ENCODE results near the gene SHROOM2. TPM values are rescaled to one million over a fixed set of nuclear protein-coding genes. Genes with fewer than 3 reads are reported as not detected.

The SHROOM2 gene
- total and polyA plus RNA-seq, 2 donors (not counting 1 experiment from before 2014, with no cell fraction given): under 0.01 to 6.3 TPM

- no peaks in the 10 kb centered on the region for H3K36me3 ChIP-seq (ENCODE audit: control insufficient read depth, insufficient read depth, low read length)
- peaks cover 4% of the 10 kb centered on the region for H3K4me1 ChIP-seq (ENCODE audit: control insufficient read depth, extremely low read depth, insufficient read depth, low read length)
- no peaks in the 10 kb centered on the region for H4K20me1 ChIP-seq (ENCODE audit: control insufficient read depth, extremely low read depth, insufficient read depth, low read length)
- H3K9me3 ChIP-seq (ENCODE audit: control insufficient read depth, insufficient read depth, low read depth, low read length): no peaks in the 10 kb centered on the region
- no peak overlapping the region for H3K27ac ChIP-seq (ENCODE audit: insufficient read depth, low read length)
- peak overlapping the region; percentile 14 for H2AFZ ChIP-seq (ENCODE audit: low read length)
- H3K9ac ChIP-seq (ENCODE audit: insufficient read depth, low read length): no peak overlapping the region
- TF ChIP-seq CTCF (conservative IDR thresholded peaks at IDR 0.05 in 1 of 2, IDR thresholded peaks at IDR 0.05 in 1 of 2; ENCODE audit: low read depth in 1 of 2, low read length in 2 of 2): no peak
- no peak for TF ChIP-seq EZH2 (IDR thresholded peaks at IDR 0.05; ENCODE audit: low read length, missing control alignments)
- H3K79me2 ChIP-seq (ENCODE audit: control insufficient read depth, insufficient read depth, low read length): no peaks in the 10 kb centered on the region
- H3K4me3 ChIP-seq (replicated peaks in 1 of 4; ENCODE audit: control extremely low read depth in 1 of 4, insufficient read depth in 1 of 4, low read depth in 3 of 4, low read length in 4 of 4): peak overlapping the region in 1 of 4 experiments; percentile 45
- no peak overlapping the region for H3K4me2 ChIP-seq (ENCODE audit: extremely low read depth, insufficient read depth, low read length)
- peak; percentile 41 to 66 for DNase-seq (ENCODE audit: low read depth in 2 of 2)
- no peaks in the 10 kb centered on the region for H3K27me3 ChIP-seq (ENCODE audit: control insufficient read depth, insufficient read depth, low read length)
Observed at GRCh38 chrX:9912351-9913145, 126.3 kb downstream of the SHROOM2 start.

- H3K36me3 ChIP-seq (ENCODE audit: control insufficient read depth, insufficient read depth, low read length): no peaks in the 10 kb centered on the region
- TF ChIP-seq CTCF (conservative IDR thresholded peaks at IDR 0.05 in 1 of 2, IDR thresholded peaks at IDR 0.05 in 1 of 2; ENCODE audit: low read depth in 1 of 2, low read length in 2 of 2): no peak
- no peak for TF ChIP-seq EZH2 (IDR thresholded peaks at IDR 0.05; ENCODE audit: low read length, missing control alignments)
- peak overlapping the region in 1 of 4 experiments; percentile 45 for H3K4me3 ChIP-seq (replicated peaks in 1 of 4; ENCODE audit: control extremely low read depth in 1 of 4, insufficient read depth in 1 of 4, low read depth in 3 of 4, low read length in 4 of 4)
- H3K27me3 ChIP-seq (ENCODE audit: control insufficient read depth, insufficient read depth, low read length): no peaks in the 10 kb centered on the region
- no peak overlapping the region for H3K4me2 ChIP-seq (ENCODE audit: extremely low read depth, insufficient read depth, low read length)
- peaks cover 4% of the 10 kb centered on the region for H3K4me1 ChIP-seq (ENCODE audit: control insufficient read depth, extremely low read depth, insufficient read depth, low read length)
- H3K79me2 ChIP-seq (ENCODE audit: control insufficient read depth, insufficient read depth, low read length): no peaks in the 10 kb centered on the region
- H4K20me1 ChIP-seq (ENCODE audit: control insufficient read depth, extremely low read depth, insufficient read depth, low read length): no peaks in the 10 kb centered on the region
- H3K9ac ChIP-seq (ENCODE audit: insufficient read depth, low read length): no peak overlapping the region
- no peak overlapping the region for H3K27ac ChIP-seq (ENCODE audit: insufficient read depth, low read length)
- no peak overlapping the region for H2AFZ ChIP-seq (ENCODE audit: low read length)
- peak in 1 of 2 donors; percentile 78 for DNase-seq (ENCODE audit: low read depth in 2 of 2)
- no peaks in the 10 kb centered on the region for H3K9me3 ChIP-seq (ENCODE audit: control insufficient read depth, insufficient read depth, low read depth, low read length)
Observed at GRCh38 chrX:9913146-9913433, 126.9 kb downstream of the SHROOM2 start.

GRCh38 chrX:9917861-9918260, 131.6 kb downstream of the SHROOM2 start:
- H3K4me2 ChIP-seq (ENCODE audit: extremely low read depth, insufficient read depth, low read length): no peak overlapping the region
- H3K4me1 ChIP-seq (ENCODE audit: control insufficient read depth, extremely low read depth, insufficient read depth, low read length): no peaks in the 10 kb centered on the region
- no peaks in the 10 kb centered on the region for H3K36me3 ChIP-seq (ENCODE audit: control insufficient read depth, insufficient read depth, low read length)
- H3K9me3 ChIP-seq (ENCODE audit: control insufficient read depth, insufficient read depth, low read depth, low read length): no peaks in the 10 kb centered on the region
- no peak for DNase-seq (ENCODE audit: low read depth in 2 of 2)
- no peak overlapping the region for H3K9ac ChIP-seq (ENCODE audit: insufficient read depth, low read length)
- no peak overlapping the region for H3K4me3 ChIP-seq (replicated peaks in 1 of 4; ENCODE audit: control extremely low read depth in 1 of 4, insufficient read depth in 1 of 4, low read depth in 3 of 4, low read length in 4 of 4)
- no peaks in the 10 kb centered on the region for H3K79me2 ChIP-seq (ENCODE audit: control insufficient read depth, insufficient read depth, low read length)
- H2AFZ ChIP-seq (ENCODE audit: low read length): no peak overlapping the region
- no peaks in the 10 kb centered on the region for H3K27me3 ChIP-seq (ENCODE audit: control insufficient read depth, insufficient read depth, low read length)
- H4K20me1 ChIP-seq (ENCODE audit: control insufficient read depth, extremely low read depth, insufficient read depth, low read length): no peaks in the 10 kb centered on the region
- no peak overlapping the region for H3K27ac ChIP-seq (ENCODE audit: insufficient read depth, low read length)
- TF ChIP-seq CTCF (conservative IDR thresholded peaks at IDR 0.05 in 1 of 2, IDR thresholded peaks at IDR 0.05 in 1 of 2; ENCODE audit: low read depth in 1 of 2, low read length in 2 of 2) (no peak), EZH2 (IDR thresholded peaks at IDR 0.05; ENCODE audit: low read length, missing control alignments) (no peak)
